GM23338 (cell line): ENCODE measurements around the gene GRIFIN. TPM values are rescaled to one million over a fixed set of nuclear protein-coding genes. Genes with fewer than 3 reads are reported as not detected.
A peak's percentile ranks its signal among the peaks of the same experiment; 100 is the strongest.

Experiments used
- ATAC-seq: fragments of 200-7000 bp; cut with Tn5 transposase; 3 replicates; pipeline ENCODE4 v1.9.1; 2020
- DNase-seq: peaks from one replicate; pipeline ENCODE4 v3.0.0-alpha.2; 2015; ENCODE audit warnings: low spot score
- H2AFZ ChIP-seq: fragments of 200-600 bp; sonication (generic); 2 replicates; pipeline ENCODE4 v1.8.0; 2016; ENCODE audit warnings: antibody characterized with exemption, mild to moderate bottlenecking, moderate library complexity
- H3F3A ChIP-seq: fragments of 200-600 bp; sonication (generic); replicated peaks from 2 replicates; pipeline ENCODE4 v1.8.0; 2017; ENCODE audit warnings: antibody characterized with exemption, mixed run types, low read depth
- H3K27ac ChIP-seq: fragments of 200-600 bp; sonication (generic); 2 replicates; pipeline ENCODE4 v1.6.1; 2016; ENCODE audit warnings: low read depth
- H3K27me3 ChIP-seq: fragments of 200-600 bp; sonication (generic); 2 replicates; pipeline ENCODE4 v1.8.0; 2016; ENCODE audit warnings: mild to moderate bottlenecking, mixed run types, moderate library complexity; ENCODE audit not compliant: insufficient read depth
- H3K36me3 ChIP-seq: fragments of 200-600 bp; sonication (generic); 2 replicates; pipeline ENCODE4 v1.8.0; 2016; ENCODE audit warnings: mild to moderate bottlenecking; ENCODE audit not compliant: insufficient read depth
- H3K4me1 ChIP-seq: fragments of 200-600 bp; sonication (generic); 2 replicates; pipeline ENCODE4 v1.8.0; 2016; ENCODE audit warnings: mild to moderate bottlenecking, moderate library complexity; ENCODE audit not compliant: insufficient read depth
- H3K4me2 ChIP-seq: fragments of 200-600 bp; sonication (generic); 2 replicates; pipeline ENCODE4 v1.7.1; 2017; ENCODE audit warnings: mixed run types
- H3K4me3 ChIP-seq: fragments of 200-600 bp; sonication (generic); 2 replicates; pipeline ENCODE4 v1.6.1; 2016; ENCODE audit warnings: mixed run types
- H3K79me2 ChIP-seq: fragments of 200-600 bp; sonication (generic); replicated peaks from 2 replicates; pipeline ENCODE4 v1.8.0; 2017; ENCODE audit warnings: mild to moderate bottlenecking; ENCODE audit not compliant: insufficient read depth
- H3K9me2 ChIP-seq: fragments of 200-600 bp; sonication (generic); 2 replicates; pipeline ENCODE4 v1.8.0; 2017; ENCODE audit not compliant: insufficient read depth
- H4K20me1 ChIP-seq: fragments of 200-600 bp; sonication (generic); replicated peaks from 2 replicates; pipeline ENCODE4 v1.8.0; 2017; ENCODE audit warnings: mild to moderate bottlenecking; ENCODE audit not compliant: insufficient read depth
- H3K27ac Mint-ChIP-seq: 2 replicates; pipeline ENCODE4 v1.8.0; 2020; ENCODE audit warnings: inconsistent platforms, mild to moderate bottlenecking, moderate library complexity, mixed read lengths
- H3K27me3 Mint-ChIP-seq: 3 replicates; pipeline ENCODE4 v1.8.0; 2022; ENCODE audit warnings: low read depth, mild to moderate bottlenecking, moderate library complexity, mixed read lengths, inconsistent platforms; ENCODE audit not compliant: insufficient read depth, poor library complexity
- H3K36me3 Mint-ChIP-seq: 3 replicates; pipeline ENCODE4 v1.8.0; 2021; ENCODE audit warnings: low read depth, mild to moderate bottlenecking, inconsistent platforms, moderate library complexity, mixed read lengths
- H3K4me1 Mint-ChIP-seq: 3 replicates; pipeline ENCODE4 v1.8.0; 2020; ENCODE audit warnings: mild to moderate bottlenecking, inconsistent platforms, mixed read lengths
- H3K4me3 Mint-ChIP-seq: 3 replicates; pipeline ENCODE4 v1.8.0; 2021; ENCODE audit warnings: moderate library complexity, mild to moderate bottlenecking, inconsistent platforms, mixed read lengths
- H3K9me3 Mint-ChIP-seq: 3 replicates; pipeline ENCODE4 v1.8.0; 2020; ENCODE audit warnings: moderate library complexity, mild to moderate bottlenecking, inconsistent platforms, mixed read lengths
- CTCF ChIP-seq, 2 experiments: fragments of 200-600 bp in 1 of 2; sonication (generic) in 1 of 2; conservative IDR thresholded peaks; 2 replicates each; pipeline versions ENCODE4 v1.5.1 to v1.6.1; 2016 to 2017; ENCODE audit warnings: antibody characterized with exemption in 2 of 2, low read depth in 2 of 2, mild to moderate bottlenecking in 2 of 2, moderate library complexity in 1 of 2
- EZH2 ChIP-seq: fragments of 200-600 bp; sonication (generic); IDR thresholded peaks from one replicate; pipeline ENCODE4 v1.8.0; 2017; ENCODE audit warnings: antibody characterized with exemption, mild to moderate bottlenecking, low read depth; ENCODE audit not compliant: unreplicated experiment
- JUNB ChIP-seq: IDR thresholded peaks from one replicate; pipeline ENCODE4 v1.6.1; 2016; ENCODE audit warnings: antibody characterized with exemption; ENCODE audit not compliant: unreplicated experiment
- NANOG ChIP-seq: IDR thresholded peaks from 2 replicates; pipeline ENCODE4 v1.6.1; 2016; ENCODE audit warnings: antibody characterized with exemption, borderline replicate concordance
- POLR2AphosphoS5 ChIP-seq: IDR thresholded peaks from 2 replicates; pipeline ENCODE4 v1.6.1; 2016; ENCODE audit warnings: antibody characterized with exemption, low read depth
- REST ChIP-seq: IDR thresholded peaks from one replicate; pipeline ENCODE4 v1.6.1; 2018; ENCODE audit warnings: antibody characterized with exemption; ENCODE audit not compliant: unreplicated experiment
- STAT1 ChIP-seq: IDR thresholded peaks from one replicate; pipeline ENCODE4 v1.6.1; 2016; ENCODE audit warnings: antibody characterized with exemption; ENCODE audit not compliant: unreplicated experiment
- ZNF114 ChIP-seq: fragments of 250-450 bp; sonication (Bioruptor Pico); IDR thresholded peaks from 2 replicates; pipeline ENCODE4 v1.5.0; 2020; ENCODE audit warnings: mild to moderate bottlenecking, moderate library complexity
- ZNF331 ChIP-seq: fragments of 250-450 bp; sonication (Bioruptor Pico); IDR thresholded peaks from 2 replicates; pipeline ENCODE4 v1.5.0; 2020; ENCODE audit warnings: low read depth, mild to moderate bottlenecking, moderate library complexity
- polyA plus RNA-seq: library from polyadenylated mRNA; unstranded; fragments of >200 nt; fragmentation: Nextera tagmentation; extraction: Ambion mirVana; gene quantifications from 2 replicates; pipeline ENCODE4 v1.2.1, GENCODE V29; 2016
- total RNA-seq: library from RNA; depleted of rRNA; stranded (reverse); fragments of >200 nt; shearing (Covaris generic); gene quantifications from 2 replicates; pipeline ENCODE4 v1.2.3, GENCODE V29; 2014

Gene GRIFIN
- total and polyA plus RNA-seq, 2 experiments from 2014 or later = not detected

DNA sequence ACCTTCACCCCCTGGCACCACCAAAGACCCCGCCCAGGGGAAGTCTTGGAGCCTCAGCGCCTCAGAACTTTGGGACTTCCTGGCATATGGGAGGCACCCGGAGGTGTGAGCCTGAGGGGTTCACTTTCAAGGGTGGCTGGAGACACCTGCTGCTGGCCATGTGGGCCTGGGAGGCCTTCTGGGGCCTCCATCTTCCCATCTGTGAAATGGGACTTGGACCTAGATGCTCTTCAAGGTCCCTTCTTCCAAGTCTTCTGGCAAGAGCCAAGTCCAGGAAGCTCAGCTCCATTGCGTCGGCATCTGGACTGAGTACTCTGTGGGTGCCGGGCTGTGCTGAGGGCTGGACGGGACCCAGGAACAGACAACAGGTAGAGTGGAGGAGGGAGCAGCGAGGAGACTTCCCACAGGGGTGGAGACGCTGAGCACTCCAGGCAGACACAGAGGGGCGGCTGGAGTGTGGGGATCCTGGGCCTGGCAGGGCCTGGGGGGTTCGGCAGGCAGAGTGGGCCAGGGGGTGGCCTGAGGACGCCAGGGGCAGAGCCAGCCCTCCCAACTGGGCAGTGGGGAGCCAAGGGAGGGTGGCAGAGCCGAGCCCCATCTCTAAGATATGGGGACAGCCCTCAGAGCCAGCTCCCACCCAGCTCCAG lies 34.1 kb upstream of the GRIFIN start:
- Mint-ChIP-seq H3K27me3 (peaks cover 8% of the 10 kb centered on the region), H3K27ac (no peak overlapping the region; the same call in 1 of the 2 replicates), H3K4me3 (no peak overlapping the region), H3K9me3 (no peaks in the 10 kb centered on the region), H3K4me1 (peaks cover 11% of the 10 kb centered on the region; the same call in 2 of the 3 replicates), H3K36me3 (no peaks in the 10 kb centered on the region)
- H3F3A ChIP-seq = 0 out of 2 replicates have a peak, but pooled peaks cover 8% of the 10 kb centered on the region
- DNase-seq (no peak), ATAC-seq (no peak)
- H3K4me2 ChIP-seq = no peak overlapping the region
- H2AFZ ChIP-seq = no peak overlapping the region
- TF ChIP-seq REST (no peak), NANOG (no peak), JUNB (no peak), EZH2 (no peak), POLR2AphosphoS5 (no peak), ZNF331 (CRISPR knock-in tag) (no peak)
- H4K20me1 ChIP-seq = no peaks in the 10 kb centered on the region
- H3K9me2 ChIP-seq = peaks cover 9% of the 10 kb centered on the region; the same call in 1 of the 2 replicates
- H3K4me3 ChIP-seq = no peak overlapping the region
- H3K36me3 ChIP-seq = no peaks in the 10 kb centered on the region
- no peaks in the 10 kb centered on the region for H3K4me1 ChIP-seq
- no peaks in the 10 kb centered on the region for H3K79me2 ChIP-seq
- no peak overlapping the region for H3K27ac ChIP-seq
- H3K27me3 ChIP-seq = no peaks in the 10 kb centered on the region

DNA sequence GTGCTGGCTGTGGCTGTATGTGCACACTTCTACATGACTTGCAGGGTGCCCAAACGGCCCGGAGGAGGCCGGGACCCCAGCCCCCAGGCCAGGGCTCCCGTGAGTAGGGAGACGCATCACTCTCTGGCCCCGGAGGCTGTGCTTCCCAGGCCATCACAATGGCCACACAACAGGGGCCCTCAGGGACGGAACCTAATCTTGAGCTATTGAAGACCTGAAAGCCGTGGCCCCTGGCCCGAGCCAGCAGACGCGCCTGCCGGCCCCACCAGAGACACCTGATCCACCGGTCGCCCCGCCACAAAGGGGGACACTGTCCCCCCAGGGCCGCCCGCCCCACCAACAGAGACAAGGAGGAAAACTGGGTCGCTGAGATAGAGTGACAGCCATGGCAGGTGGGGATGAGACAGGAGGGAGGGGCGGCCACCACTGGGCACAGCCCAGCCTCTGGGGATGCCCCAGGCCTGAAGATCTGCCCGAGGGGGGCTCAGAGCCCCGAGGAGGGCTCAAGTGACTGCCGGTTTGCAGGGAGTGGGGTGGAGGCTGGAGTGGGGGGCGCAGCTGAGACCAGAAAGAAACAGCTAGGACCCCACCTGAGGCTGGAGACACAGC lies 33.2 kb upstream of the GRIFIN start:
- H3K9me3 Mint-ChIP-seq = no peaks in the 10 kb centered on the region
- H4K20me1 ChIP-seq = no peaks in the 10 kb centered on the region
- 0 out of 2 replicates have a peak, but pooled peaks cover 8% of the 10 kb centered on the region for H3F3A ChIP-seq
- 0 out of 2 replicates have a peak, but pooled peaks cover 3% of the 10 kb centered on the region for H3K9me2 ChIP-seq
- H3K36me3 ChIP-seq = no peaks in the 10 kb centered on the region
- peak; percentile 45 for ATAC-seq
- no peak overlapping the region for H3K4me3 ChIP-seq
- peaks cover 8% of the 10 kb centered on the region for H3K27me3 Mint-ChIP-seq
- no peaks in the 10 kb centered on the region for H3K4me1 ChIP-seq
- no peak overlapping the region for H3K27ac Mint-ChIP-seq
- H3K79me2 ChIP-seq = no peaks in the 10 kb centered on the region
- no peak overlapping the region for H2AFZ ChIP-seq
- no peak overlapping the region for H3K4me2 ChIP-seq
- peaks cover 11% of the 10 kb centered on the region; the same call in 2 of the 3 replicates for H3K4me1 Mint-ChIP-seq
- H3K36me3 Mint-ChIP-seq = no peaks in the 10 kb centered on the region
- no peak overlapping the region for H3K27ac ChIP-seq
- no peaks in the 10 kb centered on the region for H3K27me3 ChIP-seq
- no peak for DNase-seq
- no peak overlapping the region for H3K4me3 Mint-ChIP-seq
- no peak for TF ChIP-seq ZNF331 (CRISPR knock-in tag)
- TF ChIP-seq REST = no peak
- TF ChIP-seq ZNF114 (CRISPR knock-in tag) = no peak
- no peak for TF ChIP-seq EZH2
- TF ChIP-seq CTCF (conservative IDR thresholded peaks at IDR 0.05; ENCODE audit: low read depth in 2 of 2) = no peak
- TF ChIP-seq POLR2AphosphoS5 = no peak
- TF ChIP-seq STAT1 = no peak
- TF ChIP-seq NANOG = no peak
